Esophagus squamous epithelium (tissue), 4 donors: ENCODE results near the gene TNN.

Experiments
- POLR2A ChIP-seq, 4 donors: fragments of 450-650 bp; IDR thresholded peaks; one replicate each; pipeline ENCODE4 v1.6.1; 2017; ENCODE audit warnings: antibody characterized with exemption in 4 of 4, mild to moderate bottlenecking in 4 of 4, moderate library complexity in 3 of 4
- TF ChIP-seq, protein P1 (sequence below), 6 experiments: fragments of 450-650 bp in 4 of 6; fragments of 200-600 bp in 2 of 6; sonication (generic) in 2 of 6; IDR thresholded peaks; one replicate each; pipeline ENCODE4 v1.5.1; 2016 to 2019; ENCODE audit warnings: antibody characterized with exemption in 6 of 6, mild to moderate bottlenecking in 4 of 6, moderate library complexity in 4 of 6

DNA sequence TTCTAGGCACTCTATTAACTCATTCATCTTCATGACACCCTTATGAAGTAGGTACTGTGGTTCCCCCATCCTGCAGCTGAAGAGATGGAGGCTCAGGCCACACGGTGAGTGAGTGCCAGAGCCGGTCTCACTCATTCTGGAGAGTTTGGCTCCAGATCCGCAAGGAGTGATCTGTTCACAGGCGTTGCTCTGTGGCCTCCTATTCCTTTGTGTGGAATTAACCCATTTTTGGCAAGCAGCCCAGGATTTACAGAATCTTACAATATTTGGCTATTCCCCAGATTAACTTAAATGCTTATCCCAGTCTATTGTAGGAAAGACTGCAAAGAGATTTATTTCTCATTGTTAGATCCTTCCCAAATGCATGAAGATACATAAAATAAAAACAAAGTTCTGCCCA is 95.3 kb downstream of the TNN start:
- TF ChIP-seq, protein P1, sequence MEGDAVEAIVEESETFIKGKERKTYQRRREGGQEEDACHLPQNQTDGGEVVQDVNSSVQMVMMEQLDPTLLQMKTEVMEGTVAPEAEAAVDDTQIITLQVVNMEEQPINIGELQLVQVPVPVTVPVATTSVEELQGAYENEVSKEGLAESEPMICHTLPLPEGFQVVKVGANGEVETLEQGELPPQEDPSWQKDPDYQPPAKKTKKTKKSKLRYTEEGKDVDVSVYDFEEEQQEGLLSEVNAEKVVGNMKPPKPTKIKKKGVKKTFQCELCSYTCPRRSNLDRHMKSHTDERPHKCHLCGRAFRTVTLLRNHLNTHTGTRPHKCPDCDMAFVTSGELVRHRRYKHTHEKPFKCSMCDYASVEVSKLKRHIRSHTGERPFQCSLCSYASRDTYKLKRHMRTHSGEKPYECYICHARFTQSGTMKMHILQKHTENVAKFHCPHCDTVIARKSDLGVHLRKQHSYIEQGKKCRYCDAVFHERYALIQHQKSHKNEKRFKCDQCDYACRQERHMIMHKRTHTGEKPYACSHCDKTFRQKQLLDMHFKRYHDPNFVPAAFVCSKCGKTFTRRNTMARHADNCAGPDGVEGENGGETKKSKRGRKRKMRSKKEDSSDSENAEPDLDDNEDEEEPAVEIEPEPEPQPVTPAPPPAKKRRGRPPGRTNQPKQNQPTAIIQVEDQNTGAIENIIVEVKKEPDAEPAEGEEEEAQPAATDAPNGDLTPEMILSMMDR (IDR thresholded peaks at IDR 0.05), result no peak
- no peak for TF ChIP-seq POLR2A (IDR thresholded peaks at IDR 0.05)
